ENCODE results near the gene KCNRG. TPM values are rescaled to one million over a fixed set of nuclear protein-coding genes. Genes with fewer than 3 reads are reported as not detected.

The KCNRG gene
- total and polyA plus RNA-seq, 9 of the 15 experiments (the other 6 are each of a cell fraction or from before 2014, with no cell fraction given), result 0.36 to 1.1 (median 0.53) TPM

DNA sequence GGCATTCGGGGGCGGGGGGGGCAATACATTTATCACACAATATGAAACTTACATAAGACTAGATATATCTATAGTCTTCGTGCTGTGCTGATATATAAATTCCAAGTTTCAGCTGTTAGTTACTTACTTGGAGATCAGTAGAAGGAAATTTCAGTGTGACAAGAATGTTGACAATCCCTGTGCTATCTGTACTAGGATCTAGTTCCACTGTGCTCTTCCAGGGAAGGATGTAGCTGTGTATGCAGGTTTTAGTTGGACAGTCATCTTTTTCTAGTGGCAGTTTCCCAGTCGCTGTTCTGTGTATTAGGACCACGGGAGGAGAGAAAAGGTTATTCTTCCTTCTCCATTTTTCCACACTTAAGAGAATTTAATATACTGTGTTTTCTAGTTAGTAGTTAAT, 21.6 kb upstream of the KCNRG start (continued):
- TF ChIP-seq, protein P1, sequence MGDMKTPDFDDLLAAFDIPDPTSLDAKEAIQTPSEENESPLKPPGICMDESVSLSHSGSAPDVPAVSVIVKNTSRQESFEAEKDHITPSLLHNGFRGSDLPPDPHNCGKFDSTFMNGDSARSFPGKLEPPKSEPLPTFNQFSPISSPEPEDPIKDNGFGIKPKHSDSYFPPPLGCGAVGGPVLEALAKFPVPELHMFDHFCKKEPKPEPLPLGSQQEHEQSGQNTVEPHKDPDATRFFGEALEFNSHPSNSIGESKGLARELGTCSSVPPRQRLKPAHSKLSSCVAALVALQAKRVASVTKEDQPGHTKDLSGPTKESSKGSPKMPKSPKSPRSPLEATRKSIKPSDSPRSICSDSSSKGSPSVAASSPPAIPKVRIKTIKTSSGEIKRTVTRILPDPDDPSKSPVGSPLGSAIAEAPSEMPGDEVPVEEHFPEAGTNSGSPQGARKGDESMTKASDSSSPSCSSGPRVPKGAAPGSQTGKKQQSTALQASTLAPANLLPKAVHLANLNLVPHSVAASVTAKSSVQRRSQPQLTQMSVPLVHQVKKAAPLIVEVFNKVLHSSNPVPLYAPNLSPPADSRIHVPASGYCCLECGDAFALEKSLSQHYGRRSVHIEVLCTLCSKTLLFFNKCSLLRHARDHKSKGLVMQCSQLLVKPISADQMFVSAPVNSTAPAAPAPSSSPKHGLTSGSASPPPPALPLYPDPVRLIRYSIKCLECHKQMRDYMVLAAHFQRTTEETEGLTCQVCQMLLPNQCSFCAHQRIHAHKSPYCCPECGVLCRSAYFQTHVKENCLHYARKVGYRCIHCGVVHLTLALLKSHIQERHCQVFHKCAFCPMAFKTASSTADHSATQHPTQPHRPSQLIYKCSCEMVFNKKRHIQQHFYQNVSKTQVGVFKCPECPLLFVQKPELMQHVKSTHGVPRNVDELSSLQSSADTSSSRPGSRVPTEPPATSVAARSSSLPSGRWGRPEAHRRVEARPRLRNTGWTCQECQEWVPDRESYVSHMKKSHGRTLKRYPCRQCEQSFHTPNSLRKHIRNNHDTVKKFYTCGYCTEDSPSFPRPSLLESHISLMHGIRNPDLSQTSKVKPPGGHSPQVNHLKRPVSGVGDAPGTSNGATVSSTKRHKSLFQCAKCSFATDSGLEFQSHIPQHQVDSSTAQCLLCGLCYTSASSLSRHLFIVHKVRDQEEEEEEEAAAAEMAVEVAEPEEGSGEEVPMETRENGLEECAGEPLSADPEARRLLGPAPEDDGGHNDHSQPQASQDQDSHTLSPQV (IDR thresholded peaks at IDR 0.05), result no peak
- TF ChIP-seq, protein P2, sequence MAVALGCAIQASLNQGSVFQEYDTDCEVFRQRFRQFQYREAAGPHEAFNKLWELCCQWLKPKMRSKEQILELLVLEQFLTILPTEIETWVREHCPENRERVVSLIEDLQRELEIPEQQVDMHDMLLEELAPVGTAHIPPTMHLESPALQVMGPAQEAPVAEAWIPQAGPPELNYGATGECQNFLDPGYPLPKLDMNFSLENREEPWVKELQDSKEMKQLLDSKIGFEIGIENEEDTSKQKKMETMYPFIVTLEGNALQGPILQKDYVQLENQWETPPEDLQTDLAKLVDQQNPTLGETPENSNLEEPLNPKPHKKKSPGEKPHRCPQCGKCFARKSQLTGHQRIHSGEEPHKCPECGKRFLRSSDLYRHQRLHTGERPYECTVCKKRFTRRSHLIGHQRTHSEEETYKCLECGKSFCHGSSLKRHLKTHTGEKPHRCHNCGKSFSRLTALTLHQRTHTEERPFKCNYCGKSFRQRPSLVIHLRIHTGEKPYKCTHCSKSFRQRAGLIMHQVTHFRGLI (CRISPR knock-in tag; IDR thresholded peaks at IDR 0.05), result no peak

DNA sequence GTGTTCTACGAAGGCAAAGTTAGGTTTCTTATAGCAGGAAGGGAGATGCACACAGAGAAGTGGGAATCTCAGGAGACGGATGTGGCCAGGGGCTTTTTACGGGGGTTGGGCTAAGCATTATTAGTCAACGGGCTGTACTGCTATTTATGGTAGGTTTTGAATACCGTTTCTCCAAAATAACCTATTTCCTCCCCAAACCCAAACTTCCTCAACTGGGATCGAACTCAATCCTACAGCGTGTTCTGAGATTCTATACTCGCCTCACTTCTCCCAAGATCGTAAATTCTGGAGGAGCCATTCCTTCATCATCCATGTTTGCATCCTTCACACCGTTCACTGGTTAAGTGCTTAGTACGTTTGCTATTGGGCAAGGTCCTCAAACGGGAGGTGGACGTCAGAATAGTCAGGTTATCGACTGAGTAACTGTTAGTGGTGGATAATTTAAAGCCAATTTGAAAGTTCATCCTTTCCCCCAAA, 19.6 kb upstream of the KCNRG start:
- Histone ChIP-seq H2AFZ (ENCODE audit: low read depth, low read length) (peak overlapping the region; percentile 80), H3K27ac (ENCODE audit: extremely low read depth, low read depth, low read length) (peak overlapping the region; percentile 91), H3K9me3 (replicated peaks; ENCODE audit: control insufficient read depth, insufficient read depth, low read depth, low read length) (no peaks in the 10 kb centered on the region), H4K20me1 (replicated peaks; ENCODE audit: control insufficient read depth, insufficient read depth, low read length) (no peaks in the 10 kb centered on the region), H3K79me2 (ENCODE audit: control insufficient read depth, insufficient read depth, low read length) (peaks cover 33% of the 10 kb centered on the region), H3K36me3 (ENCODE audit: control insufficient read depth, insufficient read depth, low read length) (peaks cover 29% of the 10 kb centered on the region), H3K27me3 (ENCODE audit: control insufficient read depth in 2 of 2, insufficient read depth in 2 of 2, low read length in 2 of 2) (no peaks in the 10 kb centered on the region), H3K9ac (ENCODE audit: insufficient read depth in 1 of 2, low read depth in 2 of 2, low read length in 2 of 2) (peak overlapping the region; percentile 67 to 84; a peak in 3 of 4 replicates), H3K9me1 (ENCODE audit: control insufficient read depth, insufficient read depth, low read length) (no peaks in the 10 kb centered on the region), H3K4me2 (ENCODE audit: insufficient read depth, low read length) (peak overlapping the region; percentile 75), H3K4me1 (replicated peaks in 1 of 2; ENCODE audit: control insufficient read depth in 2 of 2, insufficient read depth in 2 of 2, low read length in 2 of 2) (peaks cover 5 to 7% of the 10 kb centered on the region in 2 experiments; a peak in 4 of 5 replicates), H3K4me3 (peak overlapping the region; percentile 61)
- ChIA-PET POLR2A (no interaction called here), CTCF (ENCODE audit: low intra/inter-chr PET ratio) (no interaction called here)
- ATAC-seq (no peak), DNase-seq (ENCODE audit: extremely low read depth in 1 of 4, low spot score in 3 of 4) (no peak), FAIRE-seq (peak; percentile 32)
- intact Hi-C loops (cut with micrococcal nuclease) (loop anchor here (10.0 kb wide), 1 partner anchor 619 kb away; no protein-coding TSS in a partner anchor), in situ Hi-C loops (cut with MboI) (loop anchor here (25.0 kb wide), 1 partner anchor 417 kb away; no protein-coding TSS in a partner anchor)
- TSS peak; percentile 89 for BruUV-seq (replicated peaks)
- 58% methylated on average over 12 of the region's 14 CpGs for WGBS (ENCODE audit: insufficient coverage, low coverage, missing lambda C conversion rate)
- 0 out of 2 replicates have a peak, but pooled peaks have one; percentile 33 for TF ChIP-seq GTF2E2 (tag; IDR thresholded peaks at IDR 0.05)
- TF ChIP-seq, protein P3, sequence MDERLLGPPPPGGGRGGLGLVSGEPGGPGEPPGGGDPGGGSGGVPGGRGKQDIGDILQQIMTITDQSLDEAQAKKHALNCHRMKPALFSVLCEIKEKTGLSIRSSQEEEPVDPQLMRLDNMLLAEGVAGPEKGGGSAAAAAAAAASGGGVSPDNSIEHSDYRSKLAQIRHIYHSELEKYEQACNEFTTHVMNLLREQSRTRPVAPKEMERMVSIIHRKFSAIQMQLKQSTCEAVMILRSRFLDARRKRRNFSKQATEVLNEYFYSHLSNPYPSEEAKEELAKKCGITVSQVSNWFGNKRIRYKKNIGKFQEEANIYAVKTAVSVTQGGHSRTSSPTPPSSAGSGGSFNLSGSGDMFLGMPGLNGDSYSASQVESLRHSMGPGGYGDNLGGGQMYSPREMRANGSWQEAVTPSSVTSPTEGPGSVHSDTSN (CRISPR knock-in tag; IDR thresholded peaks at IDR 0.05; ENCODE audit: low read depth), result no peak
- TF ChIP-seq, protein P3 (tag; conservative IDR thresholded peaks at IDR 0.05; ENCODE audit: low read depth), result no peak
